ENCODE data around the gene RPN2.

DNA sequence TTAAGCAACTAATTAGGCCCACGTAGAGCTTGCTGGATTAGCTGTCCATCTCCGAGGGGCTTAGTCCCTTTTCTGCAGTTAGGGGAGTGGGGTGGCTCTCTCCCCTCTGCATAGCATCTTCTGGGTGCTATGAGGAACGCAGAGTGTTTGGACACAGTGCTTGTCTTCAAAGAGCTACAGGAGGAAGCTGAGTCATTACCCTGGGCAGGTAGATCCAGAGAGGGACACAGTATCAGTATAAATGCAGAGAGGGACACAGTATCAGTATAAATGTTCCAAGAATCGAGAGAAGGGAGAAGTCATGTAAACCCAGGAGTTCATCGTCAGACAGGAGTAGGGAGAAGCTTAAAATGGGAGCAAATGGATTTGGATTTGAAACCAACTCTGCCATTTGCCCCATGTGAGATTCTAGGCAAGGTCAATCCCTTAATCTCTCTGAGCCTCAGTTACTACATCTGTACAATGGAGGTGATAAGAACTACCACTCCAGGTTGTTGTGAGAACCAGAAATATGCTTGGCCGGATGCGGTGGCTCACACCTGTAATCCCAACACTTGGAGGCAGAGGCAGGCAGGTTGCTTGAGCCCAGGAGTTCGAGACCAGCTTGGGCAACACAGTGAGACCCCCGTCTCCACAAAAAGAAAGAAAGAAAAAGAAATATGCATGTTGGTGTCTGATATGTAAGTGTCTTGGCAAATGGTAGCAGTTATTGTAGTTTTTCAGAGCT is 88.0 kb downstream of the RPN2 start:
- TF ChIP-seq, protein P1, sequence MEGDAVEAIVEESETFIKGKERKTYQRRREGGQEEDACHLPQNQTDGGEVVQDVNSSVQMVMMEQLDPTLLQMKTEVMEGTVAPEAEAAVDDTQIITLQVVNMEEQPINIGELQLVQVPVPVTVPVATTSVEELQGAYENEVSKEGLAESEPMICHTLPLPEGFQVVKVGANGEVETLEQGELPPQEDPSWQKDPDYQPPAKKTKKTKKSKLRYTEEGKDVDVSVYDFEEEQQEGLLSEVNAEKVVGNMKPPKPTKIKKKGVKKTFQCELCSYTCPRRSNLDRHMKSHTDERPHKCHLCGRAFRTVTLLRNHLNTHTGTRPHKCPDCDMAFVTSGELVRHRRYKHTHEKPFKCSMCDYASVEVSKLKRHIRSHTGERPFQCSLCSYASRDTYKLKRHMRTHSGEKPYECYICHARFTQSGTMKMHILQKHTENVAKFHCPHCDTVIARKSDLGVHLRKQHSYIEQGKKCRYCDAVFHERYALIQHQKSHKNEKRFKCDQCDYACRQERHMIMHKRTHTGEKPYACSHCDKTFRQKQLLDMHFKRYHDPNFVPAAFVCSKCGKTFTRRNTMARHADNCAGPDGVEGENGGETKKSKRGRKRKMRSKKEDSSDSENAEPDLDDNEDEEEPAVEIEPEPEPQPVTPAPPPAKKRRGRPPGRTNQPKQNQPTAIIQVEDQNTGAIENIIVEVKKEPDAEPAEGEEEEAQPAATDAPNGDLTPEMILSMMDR (IDR thresholded peaks at IDR 0.05; ENCODE audit: insufficient read depth, low read length, poor library complexity, severe bottlenecking) = no peak
- TF ChIP-seq EZH2phosphoT487 (conservative IDR thresholded peaks at IDR 0.05; ENCODE audit: low read length) = no peak

Measured in SU-DHL-6 (cell line).